HUES64 (cell line): Measurements from ENCODE around the gene KIFBP.

Experiments
- H3K27ac ChIP-seq: 2 replicates; pipeline ENCODE4 v1.7.0; 2013; ENCODE audit warnings: low read depth, low read length, inconsistent platforms
- H3K27me3 ChIP-seq: 2 replicates; pipeline ENCODE4 v1.6.1; 2013; ENCODE audit warnings: mild to moderate bottlenecking, low read length; ENCODE audit not compliant: insufficient read depth
- H3K36me3 ChIP-seq: 2 replicates; pipeline ENCODE4 v1.6.1; 2013; ENCODE audit warnings: mild to moderate bottlenecking, low read length; ENCODE audit not compliant: insufficient read depth
- H3K4me1 ChIP-seq: 2 replicates; pipeline ENCODE4 v1.6.1; 2013; ENCODE audit warnings: mild to moderate bottlenecking, low read length, moderate library complexity; ENCODE audit not compliant: insufficient read depth
- H3K4me3 ChIP-seq: 2 replicates; pipeline ENCODE4 v1.5.1; 2013; ENCODE audit warnings: mild to moderate bottlenecking, low read length, moderate library complexity
- H3K9ac ChIP-seq: 2 replicates; pipeline ENCODE4 v1.6.1; 2013; ENCODE audit warnings: mild to moderate bottlenecking, low read depth, low read length
- H3K9me3 ChIP-seq: 2 replicates; pipeline ENCODE4 v1.6.1; 2013; ENCODE audit warnings: low read depth, low read length; ENCODE audit not compliant: insufficient read depth
- WGBS: fragments of 150-250, 120-280 bp; methylation state at CpG from one replicate; pipeline ENCODE4 v1.1.7; 2013; ENCODE audit warnings: missing lambda C conversion rate; 5-methylcytosine and 5-hydroxymethylcytosine counted together

Gene KIFBP

DNA sequence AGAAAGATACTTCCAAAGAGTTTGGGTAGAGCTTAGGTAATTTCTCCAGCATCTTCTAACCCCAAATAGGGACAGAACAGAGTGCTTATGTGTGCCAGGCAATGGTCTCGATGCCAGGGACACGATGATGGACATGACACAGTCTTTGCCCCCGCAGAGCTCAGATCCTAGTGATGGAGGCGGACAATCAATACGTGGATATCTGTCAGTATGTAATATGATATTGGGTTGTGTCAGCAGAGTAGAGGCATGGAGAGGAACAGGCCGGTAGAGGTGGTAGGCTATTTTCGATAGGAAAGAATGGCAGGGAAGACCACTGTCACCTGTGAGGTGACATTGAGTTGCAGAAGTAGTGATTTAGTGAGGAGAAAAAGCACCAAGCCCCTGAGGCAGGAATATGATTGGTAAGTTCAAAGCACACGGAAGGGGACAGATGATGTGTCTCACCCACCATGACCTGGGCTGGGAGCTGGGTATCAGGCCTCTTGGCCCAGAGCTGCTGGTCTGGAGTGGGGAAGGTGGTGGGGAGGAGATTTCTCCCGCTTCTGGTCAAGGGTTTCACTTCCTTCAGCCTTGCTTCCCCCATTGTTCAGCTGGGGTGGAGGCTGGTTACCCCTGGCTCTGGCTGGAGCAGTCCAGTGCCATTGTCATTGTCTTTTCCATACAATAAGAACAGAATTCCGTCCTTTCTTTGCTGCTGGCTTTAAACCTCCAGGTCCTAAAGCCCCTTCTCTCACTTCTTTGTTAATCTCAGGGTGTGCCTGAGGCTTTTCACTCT lies 63.3 kb downstream of the KIFBP start:
- H3K4me1 ChIP-seq: peaks cover 11% of the 10 kb centered on the region; the same call in 1 of the 2 replicates
- no peaks in the 10 kb centered on the region for H3K36me3 ChIP-seq
- 84% methylated on average over 10 of the region's 10 CpGs for WGBS
- no peak overlapping the region for H3K9ac ChIP-seq
- no peak overlapping the region for H3K4me3 ChIP-seq
- H3K27ac ChIP-seq: no peak overlapping the region
- H3K27me3 ChIP-seq: no peaks in the 10 kb centered on the region
- H3K9me3 ChIP-seq: no peaks in the 10 kb centered on the region

- peaks cover 11% of the 10 kb centered on the region; the same call in 1 of the 2 replicates for H3K4me1 ChIP-seq
- no peak overlapping the region for H3K9ac ChIP-seq
- no peaks in the 10 kb centered on the region for H3K27me3 ChIP-seq
- no peak overlapping the region for H3K4me3 ChIP-seq
- no peaks in the 10 kb centered on the region for H3K36me3 ChIP-seq
- H3K9me3 ChIP-seq: no peaks in the 10 kb centered on the region
- H3K27ac ChIP-seq: no peak overlapping the region
- WGBS: 84% methylated on average over 6 of the region's 6 CpGs
Observed at GRCh38 chr10:69052736-69053135, 64.1 kb downstream of the KIFBP start.

DNA sequence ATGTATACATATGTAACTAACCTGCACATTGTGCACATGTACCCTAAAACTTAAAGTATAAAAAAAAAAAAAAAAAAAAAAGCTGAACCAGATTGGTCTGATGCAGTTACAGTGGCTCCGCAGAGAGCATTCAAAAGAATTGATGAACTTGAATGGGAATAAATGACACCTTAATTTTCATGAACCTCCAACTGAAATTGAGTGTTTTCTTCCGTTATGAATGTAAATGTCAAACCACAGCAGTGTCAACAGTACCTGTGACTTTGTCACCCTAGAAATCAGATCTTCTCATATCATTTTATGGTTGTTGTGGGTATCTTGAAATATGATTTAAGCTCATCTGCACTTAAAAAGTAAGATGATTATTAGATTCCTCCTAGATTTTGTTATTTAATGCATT lies 66.6 kb downstream of the KIFBP start:
- no peaks in the 10 kb centered on the region for H3K9me3 ChIP-seq
- no peak overlapping the region for H3K4me3 ChIP-seq
- H3K27ac ChIP-seq: no peak overlapping the region
- no peaks in the 10 kb centered on the region for H3K36me3 ChIP-seq
- WGBS: 96% methylated on average over 2 of the region's 2 CpGs
- H3K9ac ChIP-seq: no peak overlapping the region
- no peaks in the 10 kb centered on the region for H3K27me3 ChIP-seq
- peaks cover 11% of the 10 kb centered on the region; the same call in 1 of the 2 replicates for H3K4me1 ChIP-seq

GRCh38 chr10:69056129-69056528 lies 67.5 kb downstream of the KIFBP start:
- 84% methylated on average over 7 of the region's 7 CpGs for WGBS

GRCh38 chr10:69056536-69057260 lies 68.1 kb downstream of the KIFBP start:
- no peaks in the 10 kb centered on the region for H3K9me3 ChIP-seq
- peaks cover 11% of the 10 kb centered on the region; the same call in 1 of the 2 replicates for H3K4me1 ChIP-seq
- 84% methylated on average over 14 of the region's 14 CpGs for WGBS
- no peak overlapping the region for H3K4me3 ChIP-seq
- no peak overlapping the region for H3K9ac ChIP-seq
- H3K27ac ChIP-seq: no peak overlapping the region
- no peaks in the 10 kb centered on the region for H3K36me3 ChIP-seq
- no peaks in the 10 kb centered on the region for H3K27me3 ChIP-seq

More at GRCh38 chr10:69056129-69056528, 67.5 kb downstream of the KIFBP start:
- Histone ChIP-seq H3K4me3 (no peak overlapping the region), H3K9me3 (no peaks in the 10 kb centered on the region), H3K27ac (no peak overlapping the region), H3K27me3 (no peaks in the 10 kb centered on the region), H3K4me1 (peaks cover 11% of the 10 kb centered on the region; the same call in 1 of the 2 replicates), H3K9ac (no peak overlapping the region), H3K36me3 (no peaks in the 10 kb centered on the region)

- peaks cover 5% of the 10 kb centered on the region; the same call in 1 of the 2 replicates for H3K4me1 ChIP-seq
- no peaks in the 10 kb centered on the region for H3K9me3 ChIP-seq
- no peak overlapping the region for H3K4me3 ChIP-seq
- H3K9ac ChIP-seq: no peak overlapping the region
- H3K27ac ChIP-seq: no peak overlapping the region
- H3K27me3 ChIP-seq: no peaks in the 10 kb centered on the region
- 69% methylated on average over 14 of the region's 14 CpGs for WGBS
- no peaks in the 10 kb centered on the region for H3K36me3 ChIP-seq
Observed at GRCh38 chr10:69057261-69057950, 68.8 kb downstream of the KIFBP start.

- 0% methylated on average over 1 of the region's 1 CpG for WGBS
- no peaks in the 10 kb centered on the region for H3K9me3 ChIP-seq
- H3K36me3 ChIP-seq: no peaks in the 10 kb centered on the region
- H3K4me1 ChIP-seq: no peaks in the 10 kb centered on the region; the same call in 1 of the 2 replicates
- no peak overlapping the region for H3K4me3 ChIP-seq
- H3K27me3 ChIP-seq: no peaks in the 10 kb centered on the region
- H3K27ac ChIP-seq: no peak overlapping the region
- H3K9ac ChIP-seq: no peak overlapping the region
Observed at GRCh38 chr10:69057951-69058297, 69.3 kb downstream of the KIFBP start.

GRCh38 chr10:69060127-69060798 lies 71.7 kb downstream of the KIFBP start:
- 96% methylated on average over 7 of the region's 8 CpGs for WGBS

DNA sequence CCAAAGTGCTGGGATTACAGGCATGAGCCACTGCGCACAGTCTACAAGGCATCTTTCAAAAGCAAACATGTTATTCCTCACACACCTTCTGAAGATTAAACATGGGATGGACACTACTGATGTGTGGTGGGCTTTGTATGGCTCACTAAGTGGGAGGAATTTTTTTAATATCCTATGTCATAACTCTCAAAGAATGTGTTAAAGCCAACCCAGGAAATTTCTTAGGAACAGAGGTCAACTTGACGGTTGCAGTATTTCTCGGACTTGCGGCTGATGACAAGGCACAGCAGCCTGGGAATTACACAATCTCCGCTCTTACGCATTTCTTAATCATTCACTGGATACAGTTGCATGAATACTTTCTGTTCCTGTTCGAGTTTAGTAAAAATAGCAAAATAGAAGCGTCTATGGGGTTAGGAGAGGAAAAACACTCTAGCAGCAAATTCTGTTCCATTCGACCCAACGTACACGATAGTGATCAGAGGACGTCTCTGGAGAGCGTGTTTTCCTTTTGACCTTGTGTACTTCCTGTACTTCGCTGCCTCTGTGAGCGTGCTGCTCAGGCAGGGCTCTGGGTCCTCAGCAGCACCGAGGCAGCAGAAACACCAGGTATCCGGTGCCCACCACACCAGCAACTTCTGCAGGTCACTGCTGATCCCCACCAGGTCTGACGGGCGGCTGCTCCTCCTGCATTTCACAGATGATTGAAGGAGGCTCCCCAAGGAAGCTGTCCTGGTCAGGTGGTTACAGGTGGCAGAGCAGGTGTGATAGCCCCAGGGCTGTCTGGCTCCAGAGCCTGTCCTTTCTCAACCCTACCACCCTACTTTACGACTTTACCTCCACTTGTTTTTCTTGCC lies 72.9 kb downstream of the KIFBP start:
- WGBS: 86% methylated on average over 20 of the region's 20 CpGs
- Histone ChIP-seq H3K4me1 (no peaks in the 10 kb centered on the region), H3K36me3 (no peaks in the 10 kb centered on the region), H3K4me3 (no peak overlapping the region), H3K9ac (no peak overlapping the region), H3K27me3 (no peaks in the 10 kb centered on the region), H3K27ac (no peak overlapping the region), H3K9me3 (no peaks in the 10 kb centered on the region)

More at GRCh38 chr10:69060127-69060798, 71.7 kb downstream of the KIFBP start:
- no peaks in the 10 kb centered on the region for H3K4me1 ChIP-seq
- no peaks in the 10 kb centered on the region for H3K9me3 ChIP-seq
- H3K27ac ChIP-seq: no peak overlapping the region
- no peaks in the 10 kb centered on the region for H3K36me3 ChIP-seq
- no peaks in the 10 kb centered on the region for H3K27me3 ChIP-seq
- no peak overlapping the region for H3K9ac ChIP-seq
- H3K4me3 ChIP-seq: no peak overlapping the region

GRCh38 chr10:69062901-69063300 lies 74.3 kb downstream of the KIFBP start:
- H3K4me3 ChIP-seq: no peak overlapping the region
- no peaks in the 10 kb centered on the region for H3K36me3 ChIP-seq
- no peak overlapping the region for H3K27ac ChIP-seq
- no peaks in the 10 kb centered on the region for H3K9me3 ChIP-seq
- WGBS: 96% methylated on average over 2 of the region's 5 CpGs
- H3K4me1 ChIP-seq: no peaks in the 10 kb centered on the region
- no peak overlapping the region for H3K9ac ChIP-seq
- no peaks in the 10 kb centered on the region for H3K27me3 ChIP-seq
